Esophagus squamous epithelium (tissue), 5 donors: ENCODE measurements around the gene SMOC1. TPM values are rescaled to one million over a fixed set of nuclear protein-coding genes. Genes with fewer than 3 reads are reported as not detected.

ENCODE experiments used
- DNase-seq: peaks from one replicate; lab custom pipeline; 2025; lab: John Stamatoyannopoulos, UW
- H3K27ac ChIP-seq, 4 donors: fragments of 200-600 bp; sonication (generic); one replicate each; pipeline ENCODE4 v1.5.1; 2016 to 2019; ENCODE audit warnings: mild to moderate bottlenecking in 1 of 4
- H3K27me3 ChIP-seq, 4 donors: fragments of 200-600 bp; sonication (generic); 1 replicate in 3 of 4; 2 replicates in 1 of 4; pipeline versions ENCODE4 v1.5.1 to v1.6.0; 2017 to 2021; ENCODE audit warnings: antibody characterized with exemption in 1 of 4
- H3K36me3 ChIP-seq, 3 donors: fragments of 200-600 bp; sonication (generic); one replicate each; pipeline ENCODE4 v1.5.1; 2016 to 2019
- H3K4me1 ChIP-seq, 3 donors: fragments of 200-600 bp; sonication (generic); one replicate each; pipeline ENCODE4 v1.5.1; 2017 to 2019
- H3K4me3 ChIP-seq, 4 donors: fragments of 200-600 bp; sonication (generic); 1 replicate in 3 of 4; 2 replicates in 1 of 4; pipeline ENCODE4 v1.5.1; 2016 to 2019; ENCODE audit warnings: mild to moderate bottlenecking in 2 of 4, moderate library complexity in 1 of 4
- H3K9me3 ChIP-seq, 3 donors: fragments of 200-600 bp; sonication (generic); one replicate each; pipeline ENCODE4 v1.5.1; 2016 to 2019
- CTCF ChIP-seq, 6 experiments: fragments of 450-650 bp in 4 of 6; fragments of 200-600 bp in 2 of 6; sonication (generic) in 2 of 6; IDR thresholded peaks; one replicate each; pipeline ENCODE4 v1.5.1; 2016 to 2019; ENCODE audit warnings: antibody characterized with exemption in 6 of 6, mild to moderate bottlenecking in 4 of 6, moderate library complexity in 4 of 6
- POLR2A ChIP-seq, 4 donors: fragments of 450-650 bp; IDR thresholded peaks; one replicate each; pipeline ENCODE4 v1.6.1; 2017; ENCODE audit warnings: antibody characterized with exemption in 4 of 4, mild to moderate bottlenecking in 4 of 4, moderate library complexity in 3 of 4
- WGBS, 2 donors: methylation state at CpG; one replicate each; pipeline ENCODE4 v1.1.5; 2018; 5-methylcytosine and 5-hydroxymethylcytosine counted together
- intact Hi-C: fragments of 100-400 bp; cut with DNase I; formaldehyde crosslinking; loops from one replicate; pipeline ENCODE4 v1.15.0; 2022
- total RNA-seq, 4 donors: library from RNA; depleted of rRNA; stranded (reverse); fragments of >200 nt; gene quantifications; one replicate each; pipeline ENCODE4 v1.1.0, GENCODE V29; 2016
- donor health status: DM: yes; HTN: yes; CAD: no.

Gene SMOC1
- total RNA-seq, 4 donors from 2014 or later, result 1.1 TPM; not detected in 3

DNA sequence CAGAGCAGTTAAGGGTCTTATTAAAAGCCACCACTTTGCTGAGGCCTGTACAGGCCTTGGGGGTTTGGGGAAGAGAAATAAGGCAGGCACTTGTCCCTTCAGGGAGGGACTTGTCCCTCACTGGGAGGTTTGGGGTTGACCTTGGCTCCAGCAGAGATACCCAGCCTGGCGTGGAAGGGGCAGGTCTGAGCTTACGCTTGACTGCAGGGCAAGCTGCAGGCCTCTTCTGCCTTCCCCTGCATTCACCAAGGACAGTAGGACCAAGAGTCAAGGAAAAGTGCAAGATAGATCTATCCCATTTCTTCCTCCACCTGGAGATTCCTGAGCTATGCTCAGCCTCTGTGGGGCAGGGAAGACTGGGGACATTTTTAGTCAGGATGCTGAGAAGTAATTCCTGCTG lies 154.3 kb downstream of the SMOC1 start:
- no peak for TF ChIP-seq CTCF (IDR thresholded peaks at IDR 0.05)
- no peak for TF ChIP-seq POLR2A (IDR thresholded peaks at IDR 0.05)
- H3K27me3 ChIP-seq, result peaks cover 0 to 12% (median 0%) of the 10 kb centered on the region in 4 donors
- no peak overlapping the region for H3K27ac ChIP-seq
- DNase-seq, result no peak
- no peaks in the 10 kb centered on the region for H3K9me3 ChIP-seq
- intact Hi-C loops, result no loop called here
- H3K4me3 ChIP-seq, result no peak overlapping the region
- H3K36me3 ChIP-seq, result no peaks in the 10 kb centered on the region
- no peaks in the 10 kb centered on the region for H3K4me1 ChIP-seq
- WGBS, 2 donors, result 92% methylated on average over 2 of the region's 2 CpGs; no CpG with 5 or more reads in 1 of the 2 donors

GRCh38 chr14:70034257-70034656 lies 155.0 kb downstream of the SMOC1 start:
- DNase-seq, result no peak
- peaks cover 0 to 5% (median 0%) of the 10 kb centered on the region in 4 donors for H3K27me3 ChIP-seq
- intact Hi-C loops, result no loop called here
- no peak for TF ChIP-seq POLR2A (IDR thresholded peaks at IDR 0.05)
- TF ChIP-seq CTCF (IDR thresholded peaks at IDR 0.05), result no peak
- no peak overlapping the region for H3K27ac ChIP-seq
- no peak overlapping the region for H3K4me3 ChIP-seq
- no peaks in the 10 kb centered on the region for H3K36me3 ChIP-seq
- WGBS, 2 donors, result 90 to 92% methylated on average over 3 of the region's 3 CpGs
- H3K9me3 ChIP-seq, result no peaks in the 10 kb centered on the region
- H3K4me1 ChIP-seq, result no peaks in the 10 kb centered on the region

- H3K27ac ChIP-seq, result no peak overlapping the region
- 67% methylated on average over 1 of the region's 1 CpG; no CpG with 5 or more reads in 1 of the 2 donors for WGBS, 2 donors
- intact Hi-C loops, result no loop called here
- H3K4me3 ChIP-seq, result no peak overlapping the region
- DNase-seq, result no peak
- H3K9me3 ChIP-seq, result no peaks in the 10 kb centered on the region
- peaks cover 0 to 2% (median 0%) of the 10 kb centered on the region in 4 donors for H3K27me3 ChIP-seq
- H3K4me1 ChIP-seq, result no peaks in the 10 kb centered on the region
- TF ChIP-seq POLR2A (IDR thresholded peaks at IDR 0.05) (no peak), CTCF (IDR thresholded peaks at IDR 0.05) (no peak)
- no peaks in the 10 kb centered on the region for H3K36me3 ChIP-seq
Measured at GRCh38 chr14:70036665-70037064, 157.4 kb downstream of the SMOC1 start.

- intact Hi-C loops, result no loop called here
- no peak for TF ChIP-seq POLR2A (IDR thresholded peaks at IDR 0.05)
- no peak for TF ChIP-seq CTCF (IDR thresholded peaks at IDR 0.05)
- Histone ChIP-seq H3K27me3 (peaks cover 0 to 26% (median 0%) of the 10 kb centered on the region in 4 donors), H3K27ac (no peak overlapping the region), H3K4me1 (no peaks in the 10 kb centered on the region), H3K4me3 (no peak overlapping the region), H3K36me3 (no peaks in the 10 kb centered on the region), H3K9me3 (no peaks in the 10 kb centered on the region)
- WGBS, 2 donors, result 74% methylated on average over 2 of the region's 2 CpGs
- no peak for DNase-seq
Measured at GRCh38 chr14:70043001-70043400, 163.8 kb downstream of the SMOC1 start.

DNA sequence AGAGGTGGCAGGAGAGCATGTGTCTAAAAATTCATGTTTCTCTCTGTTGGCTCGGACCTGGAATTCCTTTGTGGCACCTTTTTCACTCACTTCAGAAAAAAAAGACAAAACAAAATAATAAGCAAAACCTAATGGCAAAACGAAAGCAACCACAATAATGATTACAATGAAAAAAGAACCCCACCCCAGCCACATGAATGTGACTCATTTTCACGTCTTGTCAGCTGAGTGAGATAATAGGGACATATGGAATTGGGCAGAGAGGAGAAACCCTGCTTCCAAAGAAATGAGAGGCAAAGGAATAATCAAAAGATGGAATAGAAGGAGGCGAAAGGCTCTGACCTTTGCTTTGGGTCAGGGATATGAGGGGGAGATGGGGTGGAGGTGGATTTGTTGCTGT lies 166.1 kb downstream of the SMOC1 start:
- intact Hi-C loops, result no loop called here
- Histone ChIP-seq H3K4me1 (no peaks in the 10 kb centered on the region), H3K27ac (no peak overlapping the region), H3K4me3 (no peak overlapping the region), H3K9me3 (no peaks in the 10 kb centered on the region), H3K27me3 (peaks cover 0 to 32% (median 0%) of the 10 kb centered on the region in 4 donors), H3K36me3 (no peaks in the 10 kb centered on the region)
- 53 to 56% methylated on average over 4 of the region's 4 CpGs for WGBS, 2 donors
- no peak for DNase-seq
- no peak for TF ChIP-seq CTCF (IDR thresholded peaks at IDR 0.05)
- TF ChIP-seq POLR2A (IDR thresholded peaks at IDR 0.05), result no peak
